Sigmoid colon (tissue), 7 donors: ENCODE results near the gene ZNF223. TPM values are rescaled to one million over a fixed set of nuclear protein-coding genes. Genes with fewer than 3 reads are reported as not detected.
A peak's percentile ranks its signal among the peaks of the same experiment; 100 is the strongest.

Experiments
- DNase-seq: peaks from one replicate; pipeline ENCODE4 v3.0.0-alpha.2; 2019
- H3K27ac ChIP-seq, 4 donors: fragments of 200-600 bp; sonication (generic); one replicate each; pipeline ENCODE4 v1.5.1; 2016 to 2019; ENCODE audit warnings: mild to moderate bottlenecking in 1 of 4
- H3K27me3 ChIP-seq, 3 donors: fragments of 200-600 bp; sonication (generic); one replicate each; pipeline ENCODE4 v1.5.1; 2019; ENCODE audit warnings: mild to moderate bottlenecking in 1 of 3
- H3K36me3 ChIP-seq, 4 donors: fragments of 200-600 bp; sonication (generic); one replicate each; pipeline ENCODE4 v1.5.1; 2016 to 2019
- H3K4me1 ChIP-seq, 4 donors: fragments of 200-600 bp; sonication (generic); one replicate each; pipeline ENCODE4 v1.5.1; 2017 to 2019
- H3K4me3 ChIP-seq, 4 donors: fragments of 200-600 bp; sonication (generic); one replicate each; pipeline ENCODE4 v1.5.1; 2017 to 2019; ENCODE audit warnings: mild to moderate bottlenecking in 2 of 4, moderate library complexity in 1 of 4
- H3K9me3 ChIP-seq, 4 donors: fragments of 200-600 bp in 3 of 4; sonication (generic) in 3 of 4; one replicate each; pipeline versions ENCODE4 v1.5.1 to v1.6.1; 2013 to 2019
- EP300 ChIP-seq, 4 donors: sonication (generic); formaldehyde crosslinking; IDR thresholded peaks; one replicate each; pipeline ENCODE4 v1.6.1; 2017; ENCODE audit warnings: antibody characterized with exemption in 4 of 4
- POLR2A ChIP-seq, 2 donors: fragments of 450-650 bp; IDR thresholded peaks; one replicate each; pipeline ENCODE4 v1.6.1; 2016; ENCODE audit warnings: antibody characterized with exemption in 2 of 2, mild to moderate bottlenecking in 2 of 2, moderate library complexity in 2 of 2
- POLR2AphosphoS5 ChIP-seq, 4 donors: sonication (generic); formaldehyde crosslinking; IDR thresholded peaks; one replicate each; pipeline ENCODE4 v1.6.1; 2017; ENCODE audit warnings: antibody characterized with exemption in 4 of 4
- whole genome bisulfite sequencing, 2 donors: extraction: QIAGEN DNeasy Blood & Tissue Kit; methylation state at CpG; one replicate each; pipeline ENCODE4 v1.1.7; 2013; 5-methylcytosine and 5-hydroxymethylcytosine counted together
- intact Hi-C: fragments of 100-400 bp; cut with DNase I; formaldehyde crosslinking; loops from one replicate; pipeline ENCODE4 v1.15.1; 2023
- polyA plus RNA-seq, 3 donors: library from polyadenylated mRNA; stranded (reverse); fragments of 200-250 nt; gene quantifications; one replicate each; pipeline ENCODE4 v1.2.3, GENCODE V29; 2013
- small RNA-seq, 3 donors: library from RNA; depleted of rRNA; stranded (forward); fragments of <200 nt; gene quantifications; one replicate each; pipeline ENCODE3, GENCODE V24; 2016
- total RNA-seq, 4 donors: library from RNA; depleted of rRNA; stranded (reverse); fragments of >200 nt; gene quantifications; one replicate each; pipeline ENCODE4 v1.1.0, GENCODE V29; 2016
- TF ChIP-seq, protein P1 (sequence below), 4 experiments: fragments of 450-650 bp in 3 of 4; fragments of 200-600 bp in 1 of 4; IDR thresholded peaks; one replicate each; pipeline ENCODE4 v1.5.1; 2016 to 2019; ENCODE audit warnings: antibody characterized with exemption in 4 of 4, mild to moderate bottlenecking in 3 of 4, moderate library complexity in 2 of 4
- donor health status: healthy with polysubstance abuse.
- donor health status: Bipolar disorder and iron deficiency.
- donor health status: healthy.

The ZNF223 gene
- total and polyA plus RNA-seq, 7 donors = 2.5 to 5.0 (median 3.7) TPM

- intact Hi-C loops = loop anchor here (1.0 to 10.0 kb wide), 10 partner anchors 18 to 242 kb away; partner anchors contain the start of genes ZNF112, ZNF155, ZNF223 and ZNF224
- Histone ChIP-seq H3K27ac (peak overlapping the region; percentile 76 to 83 (median 82)), H3K27me3 (no peaks in the 10 kb centered on the region), H3K9me3 (peaks cover 0 to 14% (median 8%) of the 10 kb centered on the region in 4 donors), H3K4me3 (peak overlapping the region; percentile 48 to 79 (median 64)), H3K4me1 (peaks cover 0 to 24% (median 20%) of the 10 kb centered on the region in 4 donors), H3K36me3 (peaks cover 0 to 41% (median 9%) of the 10 kb centered on the region in 4 donors)
- WGBS, 2 donors = 0 to 1% methylated on average over 11 of the region's 11 CpGs
- TF ChIP-seq EP300 (IDR thresholded peaks at IDR 0.05) = no peak
- TF ChIP-seq, protein P1, sequence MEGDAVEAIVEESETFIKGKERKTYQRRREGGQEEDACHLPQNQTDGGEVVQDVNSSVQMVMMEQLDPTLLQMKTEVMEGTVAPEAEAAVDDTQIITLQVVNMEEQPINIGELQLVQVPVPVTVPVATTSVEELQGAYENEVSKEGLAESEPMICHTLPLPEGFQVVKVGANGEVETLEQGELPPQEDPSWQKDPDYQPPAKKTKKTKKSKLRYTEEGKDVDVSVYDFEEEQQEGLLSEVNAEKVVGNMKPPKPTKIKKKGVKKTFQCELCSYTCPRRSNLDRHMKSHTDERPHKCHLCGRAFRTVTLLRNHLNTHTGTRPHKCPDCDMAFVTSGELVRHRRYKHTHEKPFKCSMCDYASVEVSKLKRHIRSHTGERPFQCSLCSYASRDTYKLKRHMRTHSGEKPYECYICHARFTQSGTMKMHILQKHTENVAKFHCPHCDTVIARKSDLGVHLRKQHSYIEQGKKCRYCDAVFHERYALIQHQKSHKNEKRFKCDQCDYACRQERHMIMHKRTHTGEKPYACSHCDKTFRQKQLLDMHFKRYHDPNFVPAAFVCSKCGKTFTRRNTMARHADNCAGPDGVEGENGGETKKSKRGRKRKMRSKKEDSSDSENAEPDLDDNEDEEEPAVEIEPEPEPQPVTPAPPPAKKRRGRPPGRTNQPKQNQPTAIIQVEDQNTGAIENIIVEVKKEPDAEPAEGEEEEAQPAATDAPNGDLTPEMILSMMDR (IDR thresholded peaks at IDR 0.05) = no peak
- no peak for TF ChIP-seq POLR2AphosphoS5 (IDR thresholded peaks at IDR 0.05)
- TF ChIP-seq POLR2A (IDR thresholded peaks at IDR 0.05) = no peak
- DNase-seq = no peak
Measured at GRCh38 chr19:44112802-44113137, 60.9 kb downstream of the ZNF223 start.

DNA sequence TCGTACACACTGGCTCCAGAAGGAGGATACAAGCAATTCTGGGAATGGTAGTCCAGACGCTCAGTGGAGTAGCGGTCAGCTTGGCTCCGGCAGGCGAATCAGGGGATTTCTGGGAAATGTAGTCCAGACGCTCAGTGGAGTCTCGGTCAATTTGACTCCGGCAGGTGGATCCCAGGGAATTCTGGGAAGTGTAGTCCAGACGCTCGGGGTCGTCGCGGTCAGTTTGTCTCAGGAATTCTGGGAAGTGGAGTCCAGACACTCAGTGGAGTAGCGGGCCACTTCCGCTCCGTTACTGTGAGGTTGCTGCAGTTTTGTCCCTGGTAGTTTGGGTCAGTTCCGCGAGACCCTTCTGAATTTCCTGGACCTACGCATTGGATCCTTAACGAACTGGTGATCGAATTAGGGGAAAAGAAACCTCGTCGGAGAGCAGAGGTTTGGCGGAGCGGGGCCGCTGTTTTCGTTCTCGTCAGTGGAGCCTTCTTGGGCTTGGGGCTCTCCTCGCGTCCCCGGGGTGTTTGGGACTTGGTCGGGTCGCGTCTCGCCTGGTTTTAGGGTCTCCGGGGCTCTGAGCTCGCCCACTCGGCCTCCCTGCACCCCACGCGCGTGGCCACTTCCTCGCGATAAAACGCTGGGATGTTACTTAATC lies 61.4 kb downstream of the ZNF223 start, which contains the start of gene ZNF225:
Gene ZNF225 (plus strand): TSS at position 262 of the 646 bp plus-strand sequence. CDS start 2,429 bp downstream, outside the sequence.
- Histone ChIP-seq H3K27me3 (no peaks in the 10 kb centered on the region), H3K36me3 (peaks cover 0 to 41% (median 13%) of the 10 kb centered on the region in 4 donors), H3K27ac (peak within 1 kb of the TSS; percentile 76 to 83 (median 82)), H3K4me1 (peaks cover 0 to 24% (median 20%) of the 10 kb centered on the region in 4 donors), H3K9me3 (peaks cover 0 to 9% (median 4%) of the 10 kb centered on the region in 4 donors), H3K4me3 (peak within 1 kb of the TSS; percentile 48 to 79 (median 64))
- TF ChIP-seq POLR2A (IDR thresholded peaks at IDR 0.05) (no peak), EP300 (IDR thresholded peaks at IDR 0.05) (peak in 1 of 4 donors; percentile 25), POLR2AphosphoS5 (IDR thresholded peaks at IDR 0.05) (peak; percentile 43 to 81 (median 73))
- TF ChIP-seq, protein P1 (IDR thresholded peaks at IDR 0.05) = no peak
- 0% methylated on average over 44 of the region's 44 CpGs for WGBS, 2 donors
- intact Hi-C loops = loop anchor here (1.0 to 10.0 kb wide), 10 partner anchors 18 to 242 kb away; partner anchors contain the start of genes ZNF112, ZNF155, ZNF223 and ZNF224
- DNase-seq = peak; percentile 98

DNA sequence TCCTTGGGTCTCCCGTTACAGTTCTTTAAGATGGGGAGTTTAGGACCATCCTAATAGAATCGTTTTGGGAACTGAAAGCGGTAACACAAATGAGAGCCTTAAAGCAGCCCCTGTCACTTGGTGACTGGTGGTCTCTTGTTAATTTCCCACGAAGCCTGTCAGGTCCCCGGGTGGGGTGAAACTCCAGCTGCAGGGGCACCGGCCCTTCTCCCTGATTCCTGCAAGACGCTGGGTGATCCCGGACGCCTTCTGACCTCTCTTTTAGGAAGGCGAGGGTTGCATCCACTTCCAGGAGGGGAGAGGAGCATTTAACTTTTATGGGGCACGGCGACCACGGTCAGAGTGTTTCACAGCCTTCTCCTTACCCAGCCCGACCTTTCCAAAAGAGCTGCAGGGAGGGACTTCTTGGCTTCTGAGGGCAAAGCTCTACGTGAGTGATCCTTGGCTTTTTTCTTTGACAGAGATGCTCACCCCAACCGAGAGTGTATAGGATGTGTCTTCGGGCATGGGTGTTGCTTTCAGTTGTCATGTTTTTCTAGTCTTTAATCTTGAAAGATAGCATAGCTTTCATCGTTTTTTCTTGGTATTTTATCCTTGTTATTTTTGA lies 62.1 kb downstream of the ZNF223 start:
- Histone ChIP-seq H3K36me3 (peaks cover 3 to 45% (median 18%) of the 10 kb centered on the region in 4 donors), H3K4me3 (peak overlapping the region; percentile 48 to 79 (median 64)), H3K27ac (peak overlapping the region; percentile 76 to 83 (median 82)), H3K9me3 (peaks cover 0 to 7% (median 2%) of the 10 kb centered on the region in 4 donors), H3K4me1 (peaks cover 0 to 24% (median 20%) of the 10 kb centered on the region in 4 donors), H3K27me3 (no peaks in the 10 kb centered on the region)
- TF ChIP-seq POLR2A (IDR thresholded peaks at IDR 0.05) = no peak
- TF ChIP-seq, protein P1 (IDR thresholded peaks at IDR 0.05) = no peak
- no peak for TF ChIP-seq POLR2AphosphoS5 (IDR thresholded peaks at IDR 0.05)
- TF ChIP-seq EP300 (IDR thresholded peaks at IDR 0.05) = no peak
- WGBS, 2 donors = 4% methylated on average over 18 of the region's 18 CpGs
- no peak for DNase-seq
- intact Hi-C loops = loop anchor here (1.0 to 10.0 kb wide), 10 partner anchors 19 to 241 kb away; partner anchors contain the start of genes ZNF112, ZNF155, ZNF223 and ZNF224

Small RNA genes within 50 kb of the gene (small RNA-seq; reads per million reads assigned to genes)
- gene RNU6-902P = 0 reads per million in 3 donors

Other genes starting within 250 kb of the ZNF223 start
- 1 to 10 TPM in 3 of 4 donors, under 1 TPM in 1; 0.83 to 6.8 (median 1.5) TPM for gene LYPD5, start 249.6 kb upstream of the ZNF223 start, total RNA-seq
- 10 to 100 TPM in 1 of 3 donors, 1 to 10 TPM in 1, under 1 TPM in 1; 0.60 to 10.6 (median 2.1) TPM for gene LYPD5, start 249.6 kb upstream of the ZNF223 start, polyA plus RNA-seq
- gene ZNF283, start 224.7 kb upstream of the ZNF223 start, total RNA-seq = 10 to 100 TPM; 10.7 to 14.9 (median 12.4) TPM
- gene ZNF283, start 224.7 kb upstream of the ZNF223 start, polyA plus RNA-seq = 1 to 10 TPM; 1.2 to 3.2 (median 2.1) TPM
- gene ZNF404, start 168.1 kb upstream of the ZNF223 start, total RNA-seq = 1 to 10 TPM; 3.0 to 4.1 (median 3.5) TPM
- 1 to 10 TPM in 1 of 3 donors, under 1 TPM in 2; 0.60 to 2.6 (median 0.69) TPM for gene ZNF404, start 168.1 kb upstream of the ZNF223 start, polyA plus RNA-seq
- gene ZNF45, start 116.8 kb upstream of the ZNF223 start, total RNA-seq = 10 to 100 TPM in 3 of 4 donors, 1 to 10 TPM in 1; 5.5 to 18.2 (median 13.2) TPM
- gene ZNF45, start 116.8 kb upstream of the ZNF223 start, polyA plus RNA-seq = 1 to 10 TPM; 2.4 to 6.4 (median 4.6) TPM
- gene ZNF221, start 100.8 kb upstream of the ZNF223 start, total RNA-seq = 1 to 10 TPM; 2.9 to 6.8 (median 4.8) TPM
- 1 to 10 TPM in 1 of 3 donors, under 1 TPM in 1, not detected in 1; 0.60 to 1.7 TPM for gene ZNF221, start 100.8 kb upstream of the ZNF223 start, polyA plus RNA-seq
- gene ZNF155, start 67.8 kb upstream of the ZNF223 start, total RNA-seq = 1 to 10 TPM; 5.5 to 8.2 (median 7.5) TPM
- 1 to 10 TPM; 1.8 to 4.5 (median 2.3) TPM for gene ZNF155, start 67.8 kb upstream of the ZNF223 start, polyA plus RNA-seq
- 10 to 100 TPM in 1 of 4 donors, 1 to 10 TPM in 3; 3.0 to 10.6 (median 5.1) TPM for gene ZNF230, start 49.1 kb upstream of the ZNF223 start, total RNA-seq
- gene ZNF230, start 49.1 kb upstream of the ZNF223 start, polyA plus RNA-seq = 1 to 10 TPM; 1.2 to 2.0 (median 1.4) TPM
- gene ZNF222, start 26.7 kb upstream of the ZNF223 start, total RNA-seq = 1 to 10 TPM; 1.9 to 3.8 (median 2.4) TPM
- gene ZNF222, start 26.7 kb upstream of the ZNF223 start, polyA plus RNA-seq = 1 to 10 TPM in 2 of 3 donors, under 1 TPM in 1; 0.60 to 2.1 (median 1.6) TPM
- 1 to 10 TPM; 1.8 to 3.6 (median 2.6) TPM for gene ZNF284, start 20.1 kb downstream of the ZNF223 start, total RNA-seq
- gene ZNF284, start 20.1 kb downstream of the ZNF223 start, polyA plus RNA-seq = under 1 TPM; 0.46 to 0.99 (median 0.60) TPM
- gene ZNF224, start 42.3 kb downstream of the ZNF223 start, total RNA-seq = 10 to 100 TPM; 16.6 to 23.0 (median 19.6) TPM
- gene ZNF224, start 42.3 kb downstream of the ZNF223 start, polyA plus RNA-seq = 10 to 100 TPM in 1 of 3 donors, 1 to 10 TPM in 2; 7.2 to 16.1 (median 7.4) TPM
- gene ZNF225, start 61.4 kb downstream of the ZNF223 start, total RNA-seq = 1 to 10 TPM; 3.0 to 4.9 (median 3.4) TPM
- gene ZNF225, start 61.4 kb downstream of the ZNF223 start, polyA plus RNA-seq = 1 to 10 TPM in 2 of 3 donors, under 1 TPM in 1; 0.60 to 2.1 (median 1.2) TPM
- gene ZNF234, start 89.5 kb downstream of the ZNF223 start, total RNA-seq = 10 to 100 TPM in 1 of 4 donors, 1 to 10 TPM in 3; 5.9 to 19.7 (median 7.9) TPM
- gene ZNF234, start 89.5 kb downstream of the ZNF223 start, polyA plus RNA-seq = 1 to 10 TPM in 2 of 3 donors, under 1 TPM in 1; 0.92 to 4.0 (median 1.2) TPM
- gene ZNF226, start 113.1 kb downstream of the ZNF223 start, total RNA-seq = 10 to 100 TPM; 14.4 to 20.2 (median 18.6) TPM
- gene ZNF226, start 113.1 kb downstream of the ZNF223 start, polyA plus RNA-seq = 10 to 100 TPM; 15.0 to 27.3 (median 16.4) TPM
- gene ZNF227, start 160.5 kb downstream of the ZNF223 start, total RNA-seq = 10 to 100 TPM; 10.9 to 15.0 (median 14.3) TPM
- 1 to 10 TPM; 2.5 to 7.4 (median 4.2) TPM for gene ZNF227, start 160.5 kb downstream of the ZNF223 start, polyA plus RNA-seq
- gene ZNF233, start 207.8 kb downstream of the ZNF223 start, total RNA-seq = 1 to 10 TPM; 2.8 to 7.5 (median 3.5) TPM
- gene ZNF233, start 207.8 kb downstream of the ZNF223 start, polyA plus RNA-seq = 1 to 10 TPM in 1 of 3 donors, under 1 TPM in 2; 0.46 to 1.2 (median 0.60) TPM